Measurements from ENCODE around the gene USP34. TPM values are rescaled to one million over a fixed set of nuclear protein-coding genes. Genes with fewer than 3 reads are reported as not detected.

The USP34 gene
- total RNA-seq, 6 experiments from 2014 or later: 33.3 to 57.1 (median 41.5) TPM

DNA sequence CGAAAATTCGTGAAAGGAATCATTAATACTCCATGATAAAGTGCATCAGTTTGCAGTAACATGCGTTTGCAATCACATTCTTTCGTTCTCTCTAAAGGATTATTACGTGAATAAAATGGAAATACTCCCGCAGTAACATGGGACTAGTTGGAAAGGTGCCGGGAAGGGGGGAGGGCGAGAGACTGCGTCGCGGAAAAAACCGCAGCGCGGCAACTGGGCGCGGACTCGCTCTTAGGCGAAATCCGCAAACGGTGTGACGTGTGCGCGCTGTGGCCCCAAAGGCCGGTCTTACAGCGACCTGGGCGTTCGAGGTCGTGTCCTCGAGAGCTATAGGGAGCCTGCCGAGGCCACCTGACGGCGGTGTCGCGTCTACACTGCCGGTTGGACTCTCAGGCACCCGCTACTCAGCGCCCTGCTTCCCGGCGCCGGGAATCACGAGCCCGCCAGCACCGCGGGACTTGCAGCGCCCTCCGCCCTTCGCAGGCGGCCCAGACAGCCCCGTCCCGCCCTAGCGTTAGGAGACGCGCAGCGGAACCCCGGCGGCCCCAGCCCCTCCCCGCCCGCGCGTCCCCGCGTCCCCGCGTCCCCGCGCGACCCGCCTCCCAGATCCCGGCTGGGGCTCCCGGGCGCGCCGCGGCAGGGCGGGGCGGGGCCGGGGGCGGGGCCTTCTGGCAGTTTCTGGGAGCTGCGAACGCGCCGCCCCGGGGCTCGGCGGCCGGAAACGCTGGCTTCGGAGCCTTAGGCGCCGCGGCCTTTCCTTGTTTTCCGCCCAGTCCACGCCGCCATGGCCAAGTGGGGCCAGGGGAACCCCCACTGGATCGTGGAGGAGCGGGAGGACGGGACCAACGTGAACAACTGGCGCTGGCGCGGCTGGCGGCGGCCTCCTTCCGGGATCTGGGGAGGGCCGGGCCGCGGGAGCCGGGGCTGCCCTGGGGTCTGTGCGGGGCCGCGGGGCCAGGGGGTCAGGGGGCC is 293.8 kb downstream of the USP34 start:
- Histone ChIP-seq H3K4me3 (peak overlapping the region; percentile 71 to 86 (median 83)), H3K27me3 (no peaks in the 10 kb centered on the region), H3K4me1 (peaks cover 0 to 28% (median 8%) of the 10 kb centered on the region in 4 donors), H3K9me3 (no peaks in the 10 kb centered on the region), H3K27ac (peak overlapping the region; percentile 99 to 100 (median 99)), H3K36me3 (peaks cover 0 to 11% (median under 1%) of the 10 kb centered on the region in 4 donors)
- DNase-seq (peak; percentile 96 to 97 (median 96)), ATAC-seq (peak; percentile 89 to 96 (median 92))
- 0% methylated on average over 34 of the region's 111 CpGs for WGBS (ENCODE audit: insufficient coverage, low coverage, low lambda C conversion rate, missing lambda C conversion rate)
- intact Hi-C loops (cut with DNase I): no loop called here
- TF ChIP-seq, protein P1, sequence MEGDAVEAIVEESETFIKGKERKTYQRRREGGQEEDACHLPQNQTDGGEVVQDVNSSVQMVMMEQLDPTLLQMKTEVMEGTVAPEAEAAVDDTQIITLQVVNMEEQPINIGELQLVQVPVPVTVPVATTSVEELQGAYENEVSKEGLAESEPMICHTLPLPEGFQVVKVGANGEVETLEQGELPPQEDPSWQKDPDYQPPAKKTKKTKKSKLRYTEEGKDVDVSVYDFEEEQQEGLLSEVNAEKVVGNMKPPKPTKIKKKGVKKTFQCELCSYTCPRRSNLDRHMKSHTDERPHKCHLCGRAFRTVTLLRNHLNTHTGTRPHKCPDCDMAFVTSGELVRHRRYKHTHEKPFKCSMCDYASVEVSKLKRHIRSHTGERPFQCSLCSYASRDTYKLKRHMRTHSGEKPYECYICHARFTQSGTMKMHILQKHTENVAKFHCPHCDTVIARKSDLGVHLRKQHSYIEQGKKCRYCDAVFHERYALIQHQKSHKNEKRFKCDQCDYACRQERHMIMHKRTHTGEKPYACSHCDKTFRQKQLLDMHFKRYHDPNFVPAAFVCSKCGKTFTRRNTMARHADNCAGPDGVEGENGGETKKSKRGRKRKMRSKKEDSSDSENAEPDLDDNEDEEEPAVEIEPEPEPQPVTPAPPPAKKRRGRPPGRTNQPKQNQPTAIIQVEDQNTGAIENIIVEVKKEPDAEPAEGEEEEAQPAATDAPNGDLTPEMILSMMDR (IDR thresholded peaks at IDR 0.05): peak in 1 of 4 donors; percentile 17
- peak; percentile 94 for TF ChIP-seq POLR2A (IDR thresholded peaks at IDR 0.05)

DNA sequence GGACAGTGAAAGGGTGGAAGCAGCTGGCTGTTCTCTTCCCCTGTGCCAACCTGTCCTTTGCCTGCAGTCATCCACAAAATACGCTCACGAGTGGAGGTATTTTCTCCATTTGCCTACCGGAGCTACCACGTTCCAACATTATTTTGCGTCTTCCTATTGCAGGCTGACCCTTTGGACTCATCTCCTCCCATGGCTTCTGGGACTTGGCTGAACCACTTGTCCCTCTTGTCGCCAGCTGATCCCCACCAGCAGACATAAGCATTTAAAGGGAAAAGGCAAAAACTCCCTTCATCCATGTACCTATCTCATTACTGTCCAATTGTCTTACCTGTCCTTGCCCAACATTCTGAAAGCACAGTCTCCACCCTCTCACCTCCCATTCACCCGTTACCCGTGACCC is 295.9 kb downstream of the USP34 start:
- DNase-seq (no peak), ATAC-seq (no peak)
- WGBS (ENCODE audit: insufficient coverage, low coverage, low lambda C conversion rate, missing lambda C conversion rate): 47% methylated on average over 8 of the region's 8 CpGs
- Histone ChIP-seq H3K36me3 (no peaks in the 10 kb centered on the region), H3K9me3 (no peaks in the 10 kb centered on the region), H3K27me3 (no peaks in the 10 kb centered on the region), H3K27ac (peak overlapping the region in 1 of 3 donors; percentile 37), H3K4me3 (no peak overlapping the region), H3K4me1 (peaks cover 0 to 23% (median 8%) of the 10 kb centered on the region in 4 donors)
- TF ChIP-seq POLR2A (IDR thresholded peaks at IDR 0.05): no peak
- TF ChIP-seq, protein P1 (IDR thresholded peaks at IDR 0.05): no peak
- intact Hi-C loops (cut with DNase I): no loop called here

DNA sequence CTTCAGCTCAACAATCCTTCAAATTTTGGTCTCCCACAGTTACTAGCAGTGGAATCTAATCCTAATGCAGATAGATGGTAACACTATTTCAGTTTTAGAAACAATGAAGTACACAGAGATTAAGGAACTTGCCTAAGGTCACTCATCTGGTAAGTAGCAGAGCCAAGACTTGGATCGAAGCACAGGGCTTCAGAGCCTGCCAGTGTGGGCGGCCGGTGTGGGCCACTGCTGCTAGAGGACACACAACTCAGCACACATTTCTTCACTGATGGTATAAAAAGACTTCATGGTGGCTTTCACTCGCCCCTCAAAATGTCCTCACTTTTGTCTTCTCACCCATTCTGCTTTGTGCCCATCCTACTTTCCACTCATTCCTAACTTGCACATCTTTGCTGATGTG is 297.8 kb downstream of the USP34 start:
- Histone ChIP-seq H3K27ac (no peak overlapping the region), H3K4me1 (peaks cover 0 to 9% (median under 1%) of the 10 kb centered on the region in 4 donors), H3K36me3 (no peaks in the 10 kb centered on the region), H3K9me3 (no peaks in the 10 kb centered on the region), H3K4me3 (no peak overlapping the region), H3K27me3 (no peaks in the 10 kb centered on the region)
- 81% methylated on average over 4 of the region's 4 CpGs for WGBS (ENCODE audit: insufficient coverage, low coverage, low lambda C conversion rate, missing lambda C conversion rate)
- intact Hi-C loops (cut with DNase I): no loop called here
- DNase-seq: no peak
- TF ChIP-seq, protein P1 (IDR thresholded peaks at IDR 0.05): no peak
- TF ChIP-seq POLR2A (IDR thresholded peaks at IDR 0.05): no peak
- no peak for ATAC-seq

DNA sequence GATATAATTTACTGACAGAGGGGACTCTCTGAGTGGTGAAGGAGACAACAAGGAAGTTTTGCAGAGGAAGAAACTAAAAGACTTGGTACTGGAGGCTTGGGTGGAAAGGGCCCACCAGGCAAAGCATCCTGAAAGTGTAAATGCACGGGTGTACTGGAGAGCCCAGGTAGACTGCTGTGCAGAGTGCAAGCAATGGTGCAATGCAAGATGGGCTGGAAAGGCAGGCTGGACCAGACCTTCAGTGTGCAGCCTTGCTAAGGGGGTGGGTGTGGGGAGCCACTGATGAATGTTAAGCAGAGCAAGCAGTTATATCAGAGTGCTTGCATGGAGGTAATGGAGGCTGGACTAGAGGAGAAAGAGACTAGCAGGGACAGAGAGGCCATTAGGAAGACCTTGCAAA is 298.2 kb downstream of the USP34 start:
- intact Hi-C loops (cut with DNase I): no loop called here
- H3K27ac ChIP-seq: no peak overlapping the region
- no peaks in the 10 kb centered on the region for H3K27me3 ChIP-seq
- no peak for ATAC-seq
- 69% methylated on average over 1 of the region's 1 CpG for WGBS (ENCODE audit: insufficient coverage, low coverage, low lambda C conversion rate, missing lambda C conversion rate)
- peaks cover 0 to 9% (median 0%) of the 10 kb centered on the region in 4 donors for H3K4me1 ChIP-seq
- H3K36me3 ChIP-seq: no peaks in the 10 kb centered on the region
- no peak for DNase-seq
- H3K9me3 ChIP-seq: no peaks in the 10 kb centered on the region
- no peak for TF ChIP-seq POLR2A (IDR thresholded peaks at IDR 0.05)
- TF ChIP-seq, protein P1 (IDR thresholded peaks at IDR 0.05): no peak
- no peak overlapping the region for H3K4me3 ChIP-seq
